GM12878 (cell line): ENCODE data around the gene ZNF543. TPM values are rescaled to one million over a fixed set of nuclear protein-coding genes. Genes with fewer than 3 reads are reported as not detected.

Experiments
- ATAC-seq: fragments of 200-7000 bp; cut with Tn5 transposase; 3 replicates; pipeline ENCODE4 v1.9.1; 2020; ENCODE audit warnings: mild to moderate bottlenecking, moderate library complexity
- BruUV-seq: library from RNA; stranded (reverse); fragments of 400-500 nt; replicated peaks from 2 replicates; lab custom pipeline; 2021; lab: Mats Ljungman, UMichigan
- CTCF ChIA-PET: fragments of 300-600 bp; sonication (Branson Sonifier 250); formaldehyde crosslinking; extraction: SDS; loops from one replicate; lab custom pipeline; 2021; ENCODE audit warnings: inconsistent platforms; lab: Yijun Ruan, JAX
- POLR2A ChIA-PET: fragments of 350-600 bp; formaldehyde crosslinking; extraction: SDS; loops from one replicate; lab custom pipeline; 2021; ENCODE audit warnings: inconsistent platforms; lab: Charles Lee
- RAD21 ChIA-PET: fragments of 300-600 bp; sonication (Branson Sonifier 250); formaldehyde crosslinking; loops from one replicate; lab custom pipeline; 2023; ENCODE audit warnings: antibody characterized with exemption; ENCODE audit not compliant: unreplicated experiment; lab: Charles Lee
- SMC1A ChIA-PET: fragments of 300-600 bp; sonication (Branson Sonifier 250); formaldehyde crosslinking; loops from one replicate; lab custom pipeline; 2023; ENCODE audit not compliant: unreplicated experiment, uncharacterized antibody; lab: Charles Lee
- DNase-seq: peaks from one replicate; pipeline ENCODE4 v3.0.0-alpha.2; 2011; ENCODE audit warnings: low read depth, low spot score
- FAIRE-seq: peaks from 3 replicates; lab custom pipeline; 2011; peaks lifted over from hg19 to GRCh38; lab: Jason Lieb, UNC
- H2AFZ ChIP-seq: 2 replicates; pipeline ENCODE4 v1.6.0; 2011; ENCODE audit warnings: low read depth, low read length, control low read depth; ENCODE audit not compliant: control insufficient read depth
- H3K27ac ChIP-seq: 2 replicates; pipeline ENCODE4 v1.5.1; 2011; ENCODE audit warnings: control low read depth; ENCODE audit not compliant: control insufficient read depth, insufficient read depth
- H3K27me3 ChIP-seq, 2 experiments: replicated peaks in 1 of 2; 2 replicates each; pipeline versions ENCODE4 v1.6.0 to v1.6.1; 2011; ENCODE audit warnings: low read length in 1 of 2; ENCODE audit not compliant: control insufficient read depth in 2 of 2, insufficient read depth in 2 of 2
- H3K36me3 ChIP-seq, 2 experiments: 2 replicates each; pipeline ENCODE4 v1.5.1; 2011; ENCODE audit warnings: low read length in 1 of 2; ENCODE audit not compliant: control insufficient read depth in 2 of 2, insufficient read depth in 2 of 2
- H3K4me1 ChIP-seq: 2 replicates; pipeline ENCODE4 v1.6.1; 2011; ENCODE audit warnings: mild to moderate bottlenecking, low read length, moderate library complexity, mixed read lengths; ENCODE audit not compliant: control insufficient read depth, insufficient read depth
- H3K4me2 ChIP-seq: 2 replicates; pipeline ENCODE4 v1.6.0; 2011; ENCODE audit warnings: control low read depth; ENCODE audit not compliant: control insufficient read depth, insufficient read depth
- H3K4me3 ChIP-seq: fragments of 200-600 bp; sonication (generic); 2 replicates; pipeline ENCODE4 v1.5.1; 2016
- H3K79me2 ChIP-seq: 2 replicates; pipeline ENCODE4 v1.6.0; 2011; ENCODE audit warnings: low read length; ENCODE audit not compliant: control insufficient read depth, insufficient read depth
- H3K9ac ChIP-seq: 2 replicates; pipeline ENCODE4 v1.8.0; 2011; ENCODE audit warnings: low read length, control low read depth, mixed read lengths; ENCODE audit not compliant: control insufficient read depth, insufficient read depth
- H3K9me3 ChIP-seq: replicated peaks from 3 replicates; pipeline ENCODE4 v1.5.1; 2011; ENCODE audit warnings: mild to moderate bottlenecking, low read length; ENCODE audit not compliant: control insufficient read depth, insufficient read depth
- H4K20me1 ChIP-seq: 2 replicates; pipeline ENCODE4 v1.6.0; 2011; ENCODE audit not compliant: control insufficient read depth, insufficient read depth
- ATF2 ChIP-seq: IDR thresholded peaks from 2 replicates; pipeline ENCODE4 v1.6.1; 2012; ENCODE audit warnings: low read length, inconsistent platforms
- ATF7 ChIP-seq: fragments of 450-650 bp; IDR thresholded peaks from 2 replicates; pipeline ENCODE4 v1.6.1; 2016; ENCODE audit warnings: low read depth, mild to moderate bottlenecking
- ELK1 ChIP-seq: IDR thresholded peaks from 2 replicates; pipeline ENCODE4 v1.6.1; 2012; ENCODE audit warnings: low read depth, low read length, improper control_type of control experiment
- ESRRA ChIP-seq: IDR thresholded peaks from 2 replicates; pipeline ENCODE4 v1.6.1; 2012; ENCODE audit warnings: mild to moderate bottlenecking, low read length, improper control_type of control experiment
- IKZF2 ChIP-seq, 2 experiments: fragments of 450-650 bp; IDR thresholded peaks; 2 replicates each; pipeline ENCODE4 v1.6.1; 2017; ENCODE audit warnings: mild to moderate bottlenecking in 2 of 2, moderate library complexity in 2 of 2
- MAX ChIP-seq: IDR thresholded peaks from 2 replicates; pipeline ENCODE4 v1.6.1; 2012; ENCODE audit warnings: low read depth, low read length, improper control_type of control experiment
- MEF2A ChIP-seq: IDR thresholded peaks from 2 replicates; pipeline ENCODE4 v1.6.1; 2011; ENCODE audit warnings: low read depth, mild to moderate bottlenecking, low read length, moderate library complexity; ENCODE audit not compliant: insufficient read depth
- MTA3 ChIP-seq: IDR thresholded peaks from 2 replicates; pipeline ENCODE4 v1.6.1; 2012; ENCODE audit warnings: low read length, inconsistent platforms, borderline replicate concordance
- RAD21 ChIP-seq: IDR thresholded peaks from 2 replicates; pipeline ENCODE4 v1.6.1; 2011; ENCODE audit warnings: mild to moderate bottlenecking, low read depth, low read length, moderate library complexity; ENCODE audit not compliant: insufficient read depth
- SREBF2 ChIP-seq: IDR thresholded peaks from 2 replicates; pipeline ENCODE4 v1.6.1; 2012; ENCODE audit warnings: mild to moderate bottlenecking, low read length
- STAT3 ChIP-seq: IDR thresholded peaks from 2 replicates; pipeline ENCODE4 v1.6.1; 2011; ENCODE audit warnings: low read depth, low read length, improper control_type of control experiment
- TCF7 ChIP-seq: IDR thresholded peaks from 2 replicates; pipeline ENCODE4 v1.6.1; 2014; ENCODE audit warnings: antibody characterized with exemption, borderline replicate concordance
- ZBTB4 ChIP-seq: fragments of 450-650 bp; formaldehyde crosslinking; IDR thresholded peaks from 2 replicates; pipeline ENCODE4 v1.4.0; 2022; ENCODE audit warnings: mild to moderate bottlenecking, moderate library complexity
- WGBS: methylation state at CpG from one replicate; pipeline ENCODE4 v1.1.6; 2016; ENCODE audit warnings: low lambda C conversion rate; ENCODE audit not compliant: insufficient replicate concordance, insufficient coverage; ENCODE audit errors: missing lambda C conversion rate; 5-methylcytosine and 5-hydroxymethylcytosine counted together
- in situ Hi-C: fragments of 300-500 bp; cut with MboI; formaldehyde crosslinking; loops from 9 replicates; pipeline ENCODE4 v1.14.3; 2018; ENCODE audit warnings: mixed read lengths
- intact Hi-C: fragments of 100-400 bp; cut with micrococcal nuclease; formaldehyde crosslinking; loops from one replicate; pipeline ENCODE4 v1.14.2; 2022; ENCODE audit not compliant: unreplicated experiment
- polyA plus RNA-seq, 11 experiments: library from polyadenylated mRNA; depleted of rRNA in 4 of 11; unstranded in 6 of 11; stranded (reverse) in 5 of 11; fragments of >200 nt; fragmentation: Nextera tagmentation in 4 of 11; fragmentation: Illumina TruSeq in 1 of 11; extraction: Ambion mirVana in 4 of 11; extraction: Trizol in 1 of 11; gene quantifications; 1 replicate in 1 of 11; 2 replicates in 10 of 11; pipeline versions ENCODE4 v1.2.1 to v1.2.3, GENCODE V29; 2011 to 2016; ENCODE audit warnings: inconsistent platforms in 2 of 11, missing spikeins in 2 of 11, low read depth in 1 of 11
- total RNA-seq, 4 experiments: library from RNA; depleted of rRNA in 3 of 4; stranded (reverse); fragments of >200 nt in 3 of 4; fragmentation: Illumina TruSeq in 1 of 4; extraction: Trizol in 1 of 4; gene quantifications; 2 replicates each; pipeline versions ENCODE4 v1.2.1 to v1.2.3, GENCODE V29; 2013 to 2021

ZNF543 gene
- total and polyA plus RNA-seq, 10 of the 15 experiments (the other 5 are each of a cell fraction or from before 2014, with no cell fraction given), result 0.53 to 9.0 (median 3.5) TPM

- Histone ChIP-seq H3K4me2 (no peak overlapping the region), H4K20me1 (no peaks in the 10 kb centered on the region), H3K27ac (no peak overlapping the region), H3K4me1 (no peaks in the 10 kb centered on the region), H3K79me2 (no peaks in the 10 kb centered on the region), H2AFZ (no peak overlapping the region), H3K27me3 (no peaks in the 10 kb centered on the region), H3K4me3 (no peak overlapping the region), H3K36me3 (no peaks in the 10 kb centered on the region), H3K9ac (no peak overlapping the region), H3K9me3 (no peaks in the 10 kb centered on the region)
- POLR2A ChIA-PET, result no interaction called here
- RAD21 ChIA-PET, result no interaction called here
- intact Hi-C loops (no loop called here), in situ Hi-C loops (no loop called here)
- no peak for FAIRE-seq
- WGBS, result 53% methylated on average over 6 of the region's 6 CpGs
- no peak for ATAC-seq
- SMC1A ChIA-PET, result no interaction called here
- DNase-seq, result no peak
- CTCF ChIA-PET, result interaction anchor here (0.5 kb wide), 1 partner anchor 69 kb away, joined by 3 read pairs; no protein-coding TSS in a partner anchor
- BruUV-seq, result no TSS peak
- no peak for TF ChIP-seq STAT3
- TF ChIP-seq MEF2A, result no peak
- no peak for TF ChIP-seq MAX
- TF ChIP-seq ELK1, result no peak
- no peak for TF ChIP-seq ATF7
Measured at GRCh38 chr19:57342582-57342981, 22.3 kb downstream of the ZNF543 start.

- FAIRE-seq, result no peak
- TF ChIP-seq MTA3 (no peak), TCF7 (no peak), RAD21 (no peak), ATF2 (no peak), SREBF2 (no peak), ZBTB4 (no peak), ESRRA (no peak), IKZF2 (IDR thresholded peaks at IDR 0.05) (no peak)
Measured at GRCh38 chr19:57348136-57348535, 27.9 kb downstream of the ZNF543 start.

More at GRCh38 chr19:57348136-57348535, 27.9 kb downstream of the ZNF543 start:
- ChIA-PET POLR2A (interaction anchor here (1.0 kb wide), 1 partner anchor 8 kb away, joined by 4 read pairs; no protein-coding TSS in a partner anchor), SMC1A (interaction anchor here (1.1 to 1.2 kb wide), 2 partner anchors 15 to 47 kb away, joined by 3 read pairs; partner anchors contain the start of genes TRAPPC2B and ZNF547), RAD21 (no interaction called here), CTCF (no interaction called here)
- DNase-seq (no peak), ATAC-seq (no peak)
- Histone ChIP-seq H3K27ac (no peak overlapping the region), H3K4me3 (no peak overlapping the region), H3K36me3 (peaks cover 0 to 6% of the 10 kb centered on the region in 2 experiments; a peak in 1 of 4 replicates), H3K79me2 (peaks cover 19% of the 10 kb centered on the region), H3K27me3 (no peaks in the 10 kb centered on the region), H2AFZ (no peak overlapping the region), H3K9me3 (no peaks in the 10 kb centered on the region; the same call in 2 of the 3 replicates), H3K4me1 (no peaks in the 10 kb centered on the region), H4K20me1 (no peaks in the 10 kb centered on the region), H3K9ac (no peak overlapping the region), H3K4me2 (no peak overlapping the region)
- BruUV-seq, result no TSS peak
- in situ Hi-C loops (no loop called here), intact Hi-C loops (no loop called here)
- 65% methylated on average over 3 of the region's 3 CpGs for WGBS
